Stimulated activated CD4-positive, alpha-beta T cell treated with anti-CD3 and anti-CD28 coated beads, Interleukin-15, amount 100 ng/mL, for 24 hours (primary cell): ENCODE measurements around the gene AGTRAP.

Experiments used
- DNase-seq: peaks from one replicate; pipeline ENCODE4 v3.0.0-alpha.2; 2020

The AGTRAP gene, protein sequence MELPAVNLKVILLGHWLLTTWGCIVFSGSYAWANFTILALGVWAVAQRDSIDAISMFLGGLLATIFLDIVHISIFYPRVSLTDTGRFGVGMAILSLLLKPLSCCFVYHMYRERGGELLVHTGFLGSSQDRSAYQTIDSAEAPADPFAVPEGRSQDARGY

DNA sequence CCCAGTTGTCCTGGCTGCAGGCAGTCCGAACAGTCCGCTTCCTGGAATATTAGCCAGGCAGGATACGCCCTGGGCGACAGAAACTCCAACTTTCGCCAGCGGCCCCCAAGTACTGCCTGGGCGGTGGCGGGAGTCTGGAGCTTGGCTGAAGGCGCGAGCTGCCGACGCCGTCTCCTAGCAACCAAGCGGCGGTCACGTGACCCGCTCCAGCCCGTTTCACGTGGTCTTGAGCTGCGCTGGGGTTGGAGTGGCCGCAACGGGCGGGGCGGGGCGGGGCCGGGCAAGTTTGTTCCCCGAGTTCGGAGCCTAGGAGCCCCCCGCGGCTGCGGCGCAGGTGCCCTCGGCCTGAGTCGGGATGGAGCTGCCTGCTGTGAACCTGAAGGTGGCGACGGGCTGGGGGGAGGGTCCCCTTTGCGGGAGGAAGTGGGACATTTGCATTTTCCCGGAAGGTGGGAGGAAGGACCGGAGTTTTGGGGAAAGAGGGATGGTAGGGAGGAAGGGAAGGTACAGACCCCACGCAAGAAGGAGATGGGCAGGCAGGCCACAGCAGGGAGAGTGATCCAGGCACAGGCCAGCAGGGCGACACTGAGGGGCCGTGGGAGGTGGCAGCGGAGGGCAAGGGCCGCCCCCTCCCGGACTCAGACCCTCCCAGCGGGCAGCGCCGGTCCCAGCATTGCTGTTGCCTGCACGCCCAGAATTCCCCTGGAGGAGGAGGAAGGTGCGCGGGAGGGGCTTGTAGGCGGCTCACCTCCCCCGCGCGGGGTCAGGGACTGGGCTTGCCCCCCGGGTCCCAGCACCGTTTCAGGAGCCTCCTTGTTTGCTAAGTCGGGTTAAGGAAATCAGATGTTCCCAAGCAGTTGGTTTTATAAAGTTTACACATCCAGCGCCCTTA, at the start of gene AGTRAP:
Gene AGTRAP (plus strand): TSS at position 283 of the 892 bp plus-strand sequence. CDS start 73 bp downstream, at position 356.
- DNase-seq, result peak; percentile 95

DNA sequence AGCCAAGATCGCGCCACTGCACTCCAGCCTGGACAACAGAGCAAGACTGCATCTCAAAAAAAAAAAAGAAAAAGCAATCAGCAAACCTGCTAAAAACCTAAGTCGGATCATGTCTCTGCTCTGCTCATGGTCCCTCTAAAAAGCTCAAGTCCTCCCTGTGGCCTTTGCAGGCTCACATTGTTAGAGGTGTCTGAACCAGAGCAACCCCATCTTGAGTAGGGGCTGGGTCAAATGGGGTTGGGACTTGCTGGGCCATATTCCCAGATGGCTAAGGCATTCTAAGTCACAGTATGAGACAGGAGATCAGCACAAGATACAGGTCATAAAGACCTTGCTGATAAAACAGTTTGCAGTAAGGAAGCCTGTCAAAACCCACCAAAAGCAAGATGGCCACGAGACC, 47.4 kb upstream of the AGTRAP start:
- DNase-seq, result no peak

DNA sequence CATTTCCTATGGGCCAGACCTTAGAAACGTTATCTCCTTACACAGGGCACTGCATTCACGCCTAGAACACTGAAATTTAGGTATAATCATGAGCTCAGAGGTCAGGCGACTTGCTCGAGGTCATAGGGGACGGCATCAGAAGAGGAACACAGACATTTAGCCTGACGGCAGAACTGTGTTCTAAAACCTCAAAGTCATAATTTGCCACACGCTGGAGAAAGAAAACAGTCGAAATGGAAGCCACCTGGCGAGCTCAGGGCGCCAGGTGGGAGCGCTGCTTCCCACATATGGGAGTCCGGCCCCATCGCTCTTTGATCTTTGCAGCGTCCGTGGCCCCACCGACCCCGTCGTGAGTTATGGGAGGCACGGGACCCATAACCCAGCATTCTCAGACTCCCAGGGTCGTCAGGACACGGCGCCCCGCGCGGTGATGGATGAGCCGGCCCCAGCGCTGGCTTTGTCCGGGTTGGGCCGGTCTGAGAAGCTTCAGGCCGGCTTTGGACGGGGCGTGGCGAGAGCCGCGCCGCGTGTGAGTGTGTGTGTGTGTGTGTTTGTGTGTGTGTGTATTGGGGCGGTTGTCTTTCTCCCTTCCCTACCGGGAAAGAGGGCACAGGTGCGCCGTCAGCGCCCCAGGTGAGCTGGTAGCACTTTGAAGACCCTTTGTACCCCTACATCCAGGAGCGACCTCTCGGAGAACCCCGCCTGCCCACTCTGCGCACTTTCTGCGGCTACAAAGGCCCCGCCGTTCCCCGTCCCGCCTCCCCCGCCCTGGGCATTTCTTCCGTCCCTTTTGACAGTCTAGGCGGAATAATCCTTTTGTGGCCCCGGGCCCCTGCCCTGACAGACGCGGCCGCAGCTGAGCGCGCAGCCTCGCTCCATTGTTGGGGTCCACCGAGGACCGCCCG, 45.3 kb upstream of the AGTRAP start:
- DNase-seq, result no peak

DNA sequence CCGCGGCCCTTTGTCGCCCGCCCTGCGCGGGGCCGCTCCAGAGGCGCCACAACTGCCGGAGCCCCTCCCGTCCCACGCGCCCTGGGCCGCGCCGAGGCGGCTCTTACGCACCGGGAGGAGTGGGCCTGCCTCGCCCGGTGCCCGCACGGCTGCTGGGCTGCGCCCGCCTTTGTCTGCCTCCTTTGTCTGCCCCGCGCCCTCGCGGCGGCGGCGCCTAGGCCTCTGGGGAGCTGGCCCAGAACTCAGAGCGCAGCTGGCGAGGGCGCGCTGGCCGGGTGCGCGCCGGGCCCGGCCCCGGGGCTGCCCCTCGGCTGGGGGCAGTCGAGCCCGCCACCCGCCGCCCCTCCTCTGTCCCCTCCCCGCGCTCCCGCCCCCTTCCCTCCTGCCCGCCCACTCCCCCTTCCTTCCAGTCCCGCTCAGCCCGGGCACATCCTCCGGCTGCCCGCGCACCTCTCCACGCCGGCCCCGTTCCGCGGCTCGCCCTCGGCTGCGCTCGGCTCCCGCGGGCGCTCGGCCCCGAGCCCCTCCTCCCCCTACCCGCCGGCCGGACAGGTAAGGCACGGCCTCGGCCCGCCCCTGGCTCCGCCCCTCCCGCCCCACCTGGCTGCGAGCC, 44.5 kb upstream of the AGTRAP start, which contains the start of gene DRAXIN:
Gene DRAXIN (plus strand): TSS at position 409 of the 613 bp plus-strand sequence. CDS start 14,549 bp downstream, outside the sequence.
- peak; percentile 29 for DNase-seq

DNA sequence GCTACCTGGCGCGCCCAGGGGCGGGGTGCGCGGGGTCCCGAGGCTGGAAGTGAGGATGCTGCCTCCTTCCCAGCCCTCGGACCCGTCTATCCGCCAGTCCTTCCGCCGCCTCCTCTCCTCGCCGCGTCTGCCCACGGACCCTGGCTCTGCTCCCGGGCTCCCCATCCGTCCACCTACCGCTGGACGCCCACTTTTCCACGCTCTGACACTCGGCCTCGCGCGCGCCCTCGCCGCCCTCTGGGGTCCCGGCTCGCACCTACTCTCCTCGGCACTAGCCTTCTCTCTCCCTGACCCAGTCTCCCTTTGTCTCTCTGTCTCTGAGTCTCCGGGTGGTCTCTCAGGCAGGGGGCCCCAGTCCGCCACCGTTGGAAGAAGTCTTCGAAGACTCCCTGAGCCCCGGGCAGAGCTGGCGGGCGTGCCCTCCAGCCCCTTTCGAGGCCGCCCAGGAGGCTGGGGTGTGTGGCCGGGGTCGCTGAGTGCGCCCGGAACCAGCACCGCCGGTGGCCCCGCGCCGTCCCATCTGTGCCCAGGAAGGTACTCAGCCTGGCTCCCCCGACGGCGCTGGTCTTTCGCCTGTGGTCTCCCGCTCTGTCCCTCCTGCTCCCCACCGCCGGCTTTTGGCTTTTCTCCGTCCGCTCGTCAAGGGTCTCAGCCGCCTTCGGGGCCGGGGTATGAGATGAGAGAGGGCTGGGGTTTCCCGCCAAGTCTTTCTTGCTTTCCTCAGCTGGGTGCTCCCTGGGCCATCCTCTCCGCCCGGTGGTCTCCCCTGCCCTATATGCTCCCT, 43.8 kb upstream of the AGTRAP start:
- no peak for DNase-seq

DNA sequence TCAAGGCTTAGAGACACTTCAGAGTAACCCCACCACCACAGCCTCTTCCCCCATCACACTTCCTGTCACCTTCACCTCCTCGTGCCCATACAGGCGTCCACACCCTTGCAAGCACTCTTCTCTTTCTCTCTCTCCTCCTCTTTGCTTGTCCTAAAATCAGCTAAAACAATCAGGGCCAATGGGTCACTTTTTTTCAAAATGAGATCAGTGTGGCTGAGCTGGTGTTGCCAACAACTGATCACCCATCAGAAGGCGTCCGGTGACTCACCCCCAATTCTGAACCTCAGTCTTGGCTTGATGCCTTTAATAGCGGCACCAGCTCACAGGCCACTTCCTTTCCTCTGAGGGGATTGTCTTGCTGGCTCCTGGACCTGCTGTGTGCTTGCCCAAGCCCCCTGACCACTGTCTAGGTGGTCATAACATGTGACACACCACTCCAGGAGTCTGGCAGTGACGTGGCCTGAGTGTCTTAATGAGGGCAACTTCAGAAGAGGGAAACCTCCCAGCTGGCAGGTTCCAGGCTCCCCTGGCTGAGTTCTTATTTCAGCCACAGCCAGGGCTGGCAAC, 42.8 kb upstream of the AGTRAP start:
- DNase-seq, result peak; percentile 53

DNA sequence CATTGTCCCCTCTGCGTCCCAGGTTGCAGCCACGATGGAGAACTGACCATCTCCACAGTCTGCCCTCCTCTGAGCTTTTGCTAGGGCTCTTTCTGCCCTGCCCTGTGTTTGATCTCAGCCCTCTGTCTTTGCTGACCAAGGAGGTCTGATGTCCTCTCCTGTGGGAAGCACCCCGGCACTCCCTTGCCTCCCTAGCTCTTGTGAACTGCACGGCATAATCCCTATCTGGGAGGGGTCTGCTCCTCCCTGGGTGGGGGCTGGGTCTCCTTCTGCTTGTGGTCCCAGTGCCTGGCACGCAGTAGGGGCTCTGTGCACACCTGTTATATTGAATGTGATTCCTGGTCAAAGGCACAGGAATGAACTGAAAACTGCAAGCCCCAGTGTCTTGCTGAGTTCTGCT, 42.0 kb upstream of the AGTRAP start:
- DNase-seq, result no peak

DNA sequence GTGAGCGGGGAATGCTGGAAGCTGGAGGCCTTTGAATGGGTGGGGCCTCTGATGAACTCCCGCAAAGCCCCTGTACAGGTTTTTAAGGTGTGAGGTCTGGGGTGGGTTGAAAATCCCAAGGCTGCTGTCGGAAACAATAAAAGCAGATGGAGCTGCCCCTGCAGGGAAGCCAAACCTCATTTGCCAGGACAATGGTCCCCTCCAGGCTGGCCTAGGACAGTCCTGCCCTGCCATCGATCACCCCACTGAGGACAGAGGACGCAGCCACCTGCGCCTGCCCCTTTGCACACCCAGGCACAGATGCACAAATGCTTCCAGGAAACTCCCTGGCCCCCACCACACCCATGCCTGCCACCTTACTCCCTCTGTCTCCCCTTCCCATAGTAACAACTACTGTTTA, 40.1 kb upstream of the AGTRAP start:
- no peak for DNase-seq

DNA sequence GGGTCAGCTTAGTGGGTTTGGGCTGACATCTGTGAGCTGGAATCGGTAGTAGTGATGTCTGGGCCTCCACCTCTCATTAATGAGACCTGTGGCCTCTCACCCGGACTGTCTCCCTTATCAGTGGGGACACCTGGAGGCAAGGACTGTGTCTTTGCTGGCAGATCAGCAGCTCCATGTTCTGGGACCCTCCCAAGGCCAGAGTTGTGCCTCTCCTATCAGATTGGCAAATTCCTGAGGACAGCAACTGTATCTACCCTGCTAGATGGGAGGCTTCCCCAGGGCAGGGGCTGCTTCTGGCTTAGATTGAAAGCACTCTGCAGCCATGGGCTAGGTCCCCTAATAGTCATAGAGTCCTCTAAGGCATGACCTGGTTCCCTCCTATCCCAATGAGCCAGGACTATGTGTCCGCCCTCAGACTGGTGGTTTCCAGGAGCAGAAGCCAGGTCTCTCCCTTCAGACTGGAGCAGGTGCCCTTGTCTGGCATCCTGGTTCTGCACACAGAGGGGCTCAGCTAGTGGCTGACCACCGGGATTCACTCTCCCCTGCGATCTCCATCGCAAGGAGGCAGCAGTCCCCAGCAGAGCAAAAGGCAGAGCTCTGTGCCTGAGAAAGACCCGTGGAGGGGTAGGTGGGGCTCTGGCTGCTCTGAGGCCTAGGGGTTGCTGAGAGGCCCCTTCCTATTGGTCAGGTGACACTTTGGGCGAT, 38.6 kb upstream of the AGTRAP start:
- no peak for DNase-seq

DNA sequence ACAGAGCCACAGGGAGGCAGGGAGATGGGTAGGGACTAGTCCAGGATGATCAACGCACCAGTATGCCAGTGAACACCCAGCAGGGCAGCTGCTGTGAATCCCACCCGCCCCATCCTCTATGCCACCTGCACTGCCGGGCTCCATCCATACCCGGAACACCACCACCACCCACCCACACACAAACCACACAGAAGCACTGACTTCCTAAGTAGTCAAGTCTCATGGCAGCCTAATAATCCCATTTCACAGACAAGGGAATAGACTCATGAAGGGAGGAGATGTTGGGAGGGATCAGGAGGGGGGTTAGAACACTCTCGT, 38.1 kb upstream of the AGTRAP start:
- DNase-seq, result no peak

DNA sequence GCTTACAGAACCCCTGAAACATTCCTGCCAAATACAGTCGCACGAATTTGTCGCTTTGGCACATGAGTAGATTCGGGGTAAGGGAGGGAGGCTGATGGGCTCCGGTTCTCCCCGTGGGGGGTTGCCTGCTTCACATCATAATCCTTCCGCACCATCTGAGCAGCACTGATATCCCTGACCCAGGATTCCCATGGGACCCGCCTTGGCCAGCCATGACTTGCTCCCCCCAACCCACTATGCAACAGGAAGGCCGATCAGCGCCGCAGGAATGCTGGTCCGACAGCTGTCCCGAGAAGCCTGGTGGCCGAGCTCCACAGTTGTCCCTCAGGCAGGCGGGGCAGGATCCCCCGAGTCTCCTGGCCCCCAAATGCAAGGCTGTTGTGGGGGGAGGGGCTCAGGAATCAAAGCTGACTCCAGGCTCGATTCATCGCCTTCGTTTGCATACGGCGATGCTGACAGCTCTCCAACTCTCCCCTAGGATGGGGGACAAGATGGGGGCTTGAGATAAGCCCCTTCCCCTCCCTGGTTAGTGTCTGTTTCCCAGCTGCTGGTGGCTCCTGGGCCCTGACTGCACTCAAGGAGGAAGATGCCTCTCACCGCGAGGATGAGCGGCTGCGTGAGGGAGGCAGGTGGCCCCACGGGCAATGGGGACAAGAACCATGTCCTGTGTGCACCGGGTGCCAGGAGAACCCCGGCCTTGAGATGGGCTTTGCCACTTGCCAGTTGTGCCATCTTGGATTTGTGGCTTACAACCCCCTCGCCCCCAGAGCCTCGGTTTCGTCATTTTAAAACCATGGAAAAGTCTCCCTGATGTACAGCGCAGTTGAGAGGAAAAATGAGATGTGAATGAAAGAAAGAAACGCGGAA, 35.1 kb upstream of the AGTRAP start:
- no peak for DNase-seq

DNA sequence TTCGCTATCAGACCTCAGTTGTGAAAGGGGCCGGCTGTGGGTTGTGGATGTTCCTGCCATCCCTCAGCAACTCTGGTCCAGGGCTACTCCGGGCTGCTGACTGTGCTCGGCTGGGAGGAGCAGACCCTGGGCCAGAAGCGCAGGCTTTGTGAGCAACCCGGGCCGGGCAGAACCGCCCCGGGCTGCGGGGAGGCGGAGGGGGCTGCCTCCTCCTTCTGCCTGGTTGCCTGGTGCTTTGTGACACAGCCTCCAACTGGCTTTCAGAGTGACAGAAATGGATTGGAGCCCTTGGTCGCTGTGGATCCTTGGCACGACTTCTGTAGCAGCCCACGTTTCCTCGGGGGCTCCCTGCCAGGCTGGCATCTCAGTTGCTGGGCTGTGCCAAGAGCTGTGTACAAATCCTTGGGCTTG, 34.4 kb upstream of the AGTRAP start:
- no peak for DNase-seq

DNA sequence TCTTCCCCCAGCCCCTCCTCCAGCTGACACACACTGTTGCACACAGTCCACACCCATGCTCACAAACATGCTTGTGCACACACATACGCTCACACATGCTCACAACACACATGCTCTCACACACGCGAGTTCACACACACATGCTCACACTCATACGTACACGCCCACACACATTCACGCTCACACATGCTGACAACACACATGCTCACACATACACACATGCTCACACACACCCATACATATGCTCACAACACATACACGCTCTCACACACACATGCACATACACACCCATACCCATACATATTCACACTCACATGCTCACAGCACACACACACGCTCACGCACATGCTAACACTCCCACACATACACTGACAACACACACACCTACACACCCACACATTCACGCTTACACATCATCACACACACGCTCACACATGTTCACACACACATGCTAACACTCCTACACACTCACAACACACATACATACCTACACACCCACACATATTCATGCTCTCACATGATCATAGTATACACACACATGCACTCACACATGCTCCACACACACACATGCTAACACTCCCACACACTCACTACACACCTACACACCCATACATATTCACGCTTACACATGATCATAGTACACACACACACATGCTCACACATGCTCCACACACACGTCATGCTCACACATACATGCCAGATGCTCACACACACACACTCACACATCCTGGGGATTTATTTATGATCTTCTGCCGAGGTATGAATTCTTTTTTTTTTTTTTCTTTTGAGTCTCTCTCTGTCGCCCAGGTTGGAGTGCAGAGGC, 33.7 kb upstream of the AGTRAP start:
- no peak for DNase-seq

DNA sequence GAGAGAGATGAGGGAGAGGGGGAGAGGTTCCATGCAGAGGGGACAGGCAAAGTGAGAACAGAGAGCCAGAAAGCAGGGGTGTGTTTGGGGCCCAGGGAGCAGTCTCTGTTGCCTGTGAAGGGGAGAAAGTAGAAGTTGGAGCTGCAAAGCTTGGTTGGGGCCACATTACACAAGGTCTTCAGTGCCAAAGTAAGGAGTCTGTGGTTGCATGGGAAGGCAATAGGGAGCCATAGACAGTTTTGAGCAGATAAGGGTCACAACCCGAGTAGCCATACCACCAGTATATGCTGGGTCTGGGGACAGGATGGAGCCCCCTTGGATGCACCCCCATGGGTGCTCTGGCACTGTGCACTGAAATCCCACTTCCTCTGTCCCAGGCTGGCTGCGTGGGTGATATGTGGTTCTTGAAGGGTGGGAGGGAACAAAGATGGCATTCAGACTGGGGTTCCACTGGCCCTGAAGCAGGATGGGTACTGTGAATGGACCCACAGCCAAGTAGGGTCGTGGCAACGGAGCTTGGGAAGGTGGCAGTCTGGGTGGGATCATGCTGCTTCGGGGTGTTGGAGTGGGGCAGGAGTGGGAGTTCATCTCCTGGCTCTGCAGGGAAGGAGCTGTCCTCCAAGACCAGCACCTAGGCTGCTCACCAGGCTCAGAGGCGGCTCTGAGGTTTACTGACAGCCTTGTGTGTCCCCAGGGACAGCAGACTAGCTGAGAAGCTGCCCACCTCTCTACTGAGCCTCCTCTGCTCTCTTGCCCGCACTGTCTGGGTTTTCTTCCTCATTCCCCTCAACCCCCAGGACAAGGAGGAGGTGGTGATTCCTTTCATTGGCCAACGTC, 32.4 kb upstream of the AGTRAP start:
- no peak for DNase-seq

DNA sequence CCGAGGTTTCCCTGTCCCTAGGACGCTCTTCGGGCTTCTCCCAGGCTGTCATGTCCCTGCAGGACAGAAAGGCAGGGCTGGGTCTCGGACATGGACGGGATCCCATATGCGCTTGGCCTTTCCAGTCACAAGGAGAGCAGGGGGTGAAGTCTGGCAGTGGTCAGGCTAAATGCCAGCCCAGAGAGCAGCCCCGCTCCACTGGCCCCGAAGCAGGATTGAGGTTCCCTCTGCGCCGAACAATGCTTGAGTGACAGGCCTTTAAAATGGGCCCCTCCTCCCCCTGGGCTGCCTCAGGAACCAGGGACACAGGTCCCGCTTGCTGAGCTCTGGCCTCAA, 31.8 kb upstream of the AGTRAP start:
- no peak for DNase-seq

DNA sequence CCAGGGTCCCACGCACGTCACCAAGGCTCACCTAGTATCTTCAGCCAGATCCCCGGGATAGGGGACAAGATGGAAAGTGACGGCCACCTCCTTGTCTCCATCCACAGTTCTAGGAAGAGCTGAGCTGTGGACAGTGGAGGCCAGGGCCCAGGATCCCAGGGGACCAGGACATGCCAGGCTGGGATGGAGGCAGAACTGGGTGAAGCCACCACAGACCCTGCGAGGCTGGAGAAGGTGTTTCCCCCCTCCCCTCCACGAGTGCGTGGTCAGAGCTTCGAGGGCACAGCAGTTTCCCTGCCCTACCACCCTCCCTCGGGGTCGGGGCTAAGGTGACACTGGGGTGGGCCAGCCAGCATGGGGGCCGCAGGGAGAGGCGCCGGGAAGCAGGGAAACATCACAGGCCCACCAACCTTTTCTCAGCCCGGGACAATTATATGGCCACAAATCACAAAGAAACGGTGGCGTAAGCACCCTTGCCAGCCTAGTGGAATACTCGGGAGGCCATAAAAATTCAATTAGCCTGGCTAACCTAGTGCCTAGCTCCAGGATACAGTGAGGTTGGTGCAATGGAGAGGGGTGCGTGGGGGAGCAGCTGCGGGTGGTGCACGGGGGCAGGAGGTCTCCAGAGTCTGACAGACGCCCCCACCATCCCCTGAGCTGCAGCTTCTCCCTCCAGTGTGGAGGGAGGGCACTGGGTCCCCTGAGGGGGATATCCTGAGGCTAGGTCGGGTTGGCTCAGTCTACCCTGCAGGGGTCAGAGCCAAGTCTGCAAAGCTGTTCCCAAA, 31.1 kb upstream of the AGTRAP start:
- DNase-seq, result no peak

DNA sequence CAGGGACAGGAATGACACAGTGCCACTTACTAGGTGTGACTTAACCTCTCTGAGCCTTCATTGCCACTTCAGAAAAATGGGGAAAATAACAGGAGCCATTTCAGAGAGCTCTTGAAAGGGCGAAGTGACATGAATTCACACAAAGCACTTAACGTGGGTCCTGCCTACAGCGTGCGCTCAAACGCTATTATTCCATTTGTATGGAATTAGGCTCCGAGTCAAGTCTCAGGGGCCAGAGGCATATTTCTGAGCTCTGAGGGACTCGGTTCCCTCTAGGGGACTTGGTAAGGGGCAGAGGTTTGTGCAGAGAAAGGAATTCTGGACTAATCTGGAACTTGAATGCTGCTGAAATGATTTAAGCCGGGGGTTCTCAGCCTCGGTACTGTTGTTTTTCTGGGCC, 30.3 kb upstream of the AGTRAP start:
- no peak for DNase-seq

DNA sequence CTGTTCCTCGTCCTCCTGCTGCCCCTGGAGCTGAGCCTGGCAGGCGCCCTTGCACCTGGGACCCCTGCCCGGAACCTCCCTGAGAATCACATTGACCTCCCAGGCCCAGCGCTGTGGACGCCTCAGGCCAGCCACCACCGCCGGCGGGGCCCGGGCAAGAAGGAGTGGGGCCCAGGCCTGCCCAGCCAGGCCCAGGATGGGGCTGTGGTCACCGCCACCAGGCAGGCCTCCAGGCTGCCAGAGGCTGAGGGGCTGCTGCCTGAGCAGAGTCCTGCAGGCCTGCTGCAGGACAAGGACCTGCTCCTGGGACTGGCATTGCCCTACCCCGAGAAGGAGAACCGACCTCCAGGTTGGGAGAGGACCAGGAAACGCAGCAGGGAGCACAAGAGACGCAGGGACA, 29.6 kb upstream of the AGTRAP start:
- DNase-seq, result no peak
